CD4-positive, alpha-beta T cell treated with Interleukin-1 beta for 1 hour (primary cell): ENCODE results near the gene ARL3.
"Not testable (repeated sequence)": the region's sequence is repeated elsewhere in the genome, so short reads cannot be mapped to it uniquely, and the experiment has no call there.

ENCODE experiments used
- DNase-seq, 2 donors: peaks; one replicate each; pipeline ENCODE4 v3.0.0-alpha.2; 2020 to 2022

The ARL3 gene

DNA sequence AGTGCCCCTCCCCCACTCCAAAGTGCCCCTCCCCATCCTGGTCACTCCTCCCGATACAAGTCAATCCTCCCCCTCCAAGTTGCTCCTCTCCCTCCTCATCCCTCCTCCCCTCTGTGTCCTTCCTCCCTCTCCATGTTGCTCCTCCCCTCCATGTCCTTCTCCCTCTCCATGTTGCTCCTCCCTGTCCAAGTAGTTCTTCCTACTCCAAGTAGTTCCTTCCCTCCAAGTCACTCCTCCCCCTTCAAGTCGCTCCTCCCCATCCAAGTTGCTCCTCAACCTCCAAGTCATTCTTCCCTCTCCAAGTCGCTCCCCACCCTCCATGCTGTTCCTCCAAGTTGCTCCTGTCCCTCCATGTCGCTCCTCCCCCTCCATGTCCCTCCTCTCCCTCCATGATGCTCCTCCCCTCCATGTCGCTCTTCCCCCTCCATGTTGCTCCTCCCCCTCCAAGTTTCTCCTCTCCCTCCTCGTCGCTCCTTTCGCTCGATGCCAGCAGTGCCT is 20.9 kb upstream of the ARL3 start:
- no peak for DNase-seq

DNA sequence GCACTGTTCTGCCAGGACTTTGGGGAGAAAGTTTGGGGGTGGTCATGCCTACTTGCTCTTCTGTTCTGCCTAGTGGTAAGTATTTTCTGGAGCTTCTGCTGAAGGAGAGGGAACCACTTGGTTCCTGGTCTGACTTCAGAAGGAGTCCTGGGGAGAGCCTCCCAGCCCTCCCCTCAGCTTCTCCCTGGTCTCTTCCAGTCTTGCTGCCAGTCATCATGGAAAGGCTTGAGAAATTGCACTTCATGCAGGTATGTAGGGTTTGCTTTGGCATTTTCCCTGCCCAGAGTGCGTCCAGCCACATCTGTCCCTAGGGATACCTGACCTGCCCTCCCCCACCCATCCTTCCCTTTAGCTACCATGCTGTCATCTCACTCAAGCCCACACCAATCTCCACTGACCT is 18.5 kb upstream of the ARL3 start:
- DNase-seq = no peak

DNA sequence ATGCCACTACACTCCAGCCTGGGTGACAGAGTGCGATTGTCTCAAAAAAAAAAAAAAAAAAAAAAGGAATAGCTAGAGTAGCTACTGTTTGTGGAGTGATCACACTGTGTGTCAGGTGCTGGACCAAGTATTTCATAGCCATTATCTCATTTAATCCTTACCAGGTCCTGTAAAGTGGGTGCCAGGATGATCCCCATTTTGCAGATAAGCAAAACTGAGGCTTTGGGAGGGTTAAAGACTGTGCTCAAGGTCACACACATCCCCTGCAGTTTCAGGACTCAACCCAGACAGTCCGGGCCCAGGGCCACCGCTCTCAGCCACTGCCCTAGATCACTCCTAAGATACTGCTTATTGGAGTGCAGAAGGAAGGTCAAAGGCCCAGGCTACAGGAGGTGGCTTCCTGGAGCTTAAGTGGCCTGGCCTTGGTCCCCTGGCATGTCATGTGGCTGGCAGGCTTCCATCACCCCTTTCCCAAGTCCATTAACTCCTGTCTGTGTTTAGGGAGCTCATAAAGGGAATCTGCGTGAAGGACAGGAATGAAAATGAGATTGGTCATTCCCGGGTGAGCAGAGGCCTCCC is 17.1 kb upstream of the ARL3 start:
- no peak for DNase-seq

DNA sequence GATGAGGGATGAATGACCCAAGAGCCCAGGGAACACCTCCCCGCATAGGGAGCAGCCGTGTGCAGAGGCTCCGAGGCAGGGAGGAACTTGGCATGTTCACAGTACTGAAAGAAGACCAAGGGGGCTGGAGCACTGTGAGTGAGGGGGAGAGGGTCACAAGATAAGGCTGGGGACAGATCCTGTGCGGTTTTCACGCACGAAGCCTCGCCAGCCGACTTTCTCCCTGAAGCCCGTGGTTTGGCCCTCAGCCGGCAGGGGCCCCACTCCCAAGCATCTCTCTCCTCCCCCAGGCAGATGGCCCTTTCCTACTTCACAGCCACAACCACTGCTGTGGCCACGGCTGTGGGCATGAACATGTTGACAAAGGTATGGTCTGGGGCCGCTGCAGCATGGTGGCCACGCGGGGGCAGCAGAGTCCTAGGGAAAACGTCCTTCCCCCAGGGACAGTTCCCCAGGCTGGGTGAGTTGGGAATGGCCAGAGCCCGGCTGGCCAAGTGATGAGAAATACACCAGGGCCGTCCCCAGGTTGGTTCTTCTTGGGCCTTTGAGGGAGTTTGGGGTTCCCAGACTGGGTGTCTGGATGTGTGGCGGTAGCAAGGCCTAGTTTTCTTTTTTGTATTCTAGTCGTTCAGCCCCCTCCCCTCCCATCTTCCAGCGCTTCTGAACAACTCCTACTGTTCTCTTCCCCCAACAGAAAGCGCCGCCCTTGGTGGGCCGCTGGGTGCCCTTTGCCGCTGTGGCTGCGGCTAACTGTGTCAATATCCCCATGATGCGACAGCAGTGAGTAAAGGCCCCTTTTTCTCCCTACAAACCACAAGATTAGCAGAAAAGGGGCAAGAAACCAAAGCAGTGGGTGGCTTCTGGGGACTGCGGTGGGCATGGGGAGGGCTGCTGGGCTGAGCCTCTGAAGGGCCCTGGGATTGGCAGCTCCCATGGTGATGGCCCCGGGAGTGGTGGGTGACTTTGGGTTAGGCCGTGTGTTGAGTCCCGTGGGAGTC is 15.1 kb upstream of the ARL3 start:
- peak; percentile 52 to 63 for DNase-seq

DNA sequence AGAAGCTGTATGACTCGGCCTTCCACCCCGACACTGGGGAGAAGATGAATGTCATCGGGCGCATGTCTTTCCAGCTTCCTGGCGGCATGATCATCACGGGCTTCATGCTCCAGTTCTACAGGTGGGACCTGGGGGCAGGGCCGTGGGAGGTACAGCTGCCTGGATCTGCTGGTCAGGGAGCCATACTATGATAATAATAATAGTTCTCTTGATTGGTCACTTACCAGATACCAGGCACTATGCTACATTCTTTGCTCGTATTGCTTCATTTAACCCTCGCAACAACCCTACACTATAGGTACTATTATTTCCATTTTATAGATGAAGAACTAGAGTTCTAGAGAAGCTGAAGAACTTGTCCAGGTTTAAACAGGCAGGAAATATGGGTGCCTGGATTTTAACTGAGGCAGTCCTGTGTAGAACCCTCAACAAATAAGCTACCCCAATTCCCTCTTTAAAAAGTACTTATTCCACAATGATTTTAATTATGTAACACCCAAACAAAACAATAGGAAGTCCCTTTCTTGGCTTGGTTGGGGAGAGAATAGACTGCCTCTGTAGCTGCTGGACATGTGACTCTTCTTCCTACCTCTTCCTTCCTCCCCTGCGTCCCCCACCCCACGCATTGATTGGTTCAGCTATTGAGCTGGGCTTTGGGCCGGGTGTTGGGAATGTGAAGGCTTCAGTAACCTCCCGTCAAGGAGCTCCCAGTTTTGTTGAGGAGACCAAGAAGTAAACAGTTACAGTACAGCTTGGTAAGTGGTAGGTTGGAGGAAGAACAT is 13.0 kb upstream of the ARL3 start:
- no peak for DNase-seq

DNA sequence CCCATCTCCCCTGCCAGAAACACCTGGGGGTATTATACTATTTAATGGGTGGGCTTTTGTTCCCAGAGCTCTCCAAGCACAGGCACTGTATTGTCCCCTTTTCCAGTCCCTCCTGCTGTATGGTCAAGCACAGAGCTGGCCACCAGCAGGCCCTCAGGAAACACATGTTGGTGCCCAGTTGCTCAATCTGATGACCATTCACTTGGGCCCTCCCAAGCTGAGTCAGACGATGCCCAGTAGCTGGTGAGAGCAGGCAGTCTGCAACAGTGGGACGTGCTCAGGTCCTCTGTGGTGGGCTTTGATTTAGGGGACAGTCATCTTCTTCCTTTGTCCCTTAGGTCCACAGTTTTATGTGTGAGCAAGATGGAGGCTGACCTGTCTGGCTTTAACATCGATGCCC is 12.1 kb upstream of the ARL3 start:
- DNase-seq = no peak

DNA sequence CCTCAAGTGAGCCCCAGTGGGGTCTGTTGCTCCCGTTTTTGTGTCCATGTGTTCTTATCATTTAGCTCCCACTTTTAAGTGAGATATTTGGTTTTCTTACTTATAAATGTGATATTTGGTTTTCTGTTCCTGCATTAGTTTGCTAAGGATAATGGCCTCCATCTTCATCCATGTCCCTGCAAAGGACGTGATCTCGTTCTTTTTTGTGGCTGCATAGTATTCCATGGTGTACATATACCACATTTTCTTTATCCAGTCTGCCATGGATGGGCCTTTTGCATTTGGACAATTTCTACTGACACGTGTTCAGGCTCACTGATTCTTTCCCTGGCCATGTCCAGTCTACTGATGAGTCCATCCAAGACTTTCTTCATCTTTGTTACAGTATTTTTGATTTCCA is 9.8 kb upstream of the ARL3 start:
- no peak for DNase-seq

DNA sequence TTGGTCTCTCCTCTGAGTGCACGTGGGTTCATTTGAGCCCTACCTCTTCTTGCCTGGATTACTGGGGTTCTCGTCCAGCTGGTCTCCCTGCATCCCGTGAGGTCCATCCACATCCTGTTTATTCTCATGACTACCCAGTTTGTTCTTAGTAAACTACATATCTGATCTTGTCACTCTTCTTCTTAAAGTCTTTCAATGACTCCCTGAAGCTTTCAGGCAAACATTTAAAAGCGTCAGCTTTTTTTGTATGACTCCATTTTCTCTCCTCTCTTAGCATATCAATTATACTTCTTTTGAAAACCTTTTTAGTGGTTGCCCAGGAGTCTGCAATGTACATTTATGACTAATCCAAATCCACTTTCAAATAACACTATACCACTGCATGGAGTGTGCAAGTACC is 7.8 kb upstream of the ARL3 start:
- no peak for DNase-seq

DNA sequence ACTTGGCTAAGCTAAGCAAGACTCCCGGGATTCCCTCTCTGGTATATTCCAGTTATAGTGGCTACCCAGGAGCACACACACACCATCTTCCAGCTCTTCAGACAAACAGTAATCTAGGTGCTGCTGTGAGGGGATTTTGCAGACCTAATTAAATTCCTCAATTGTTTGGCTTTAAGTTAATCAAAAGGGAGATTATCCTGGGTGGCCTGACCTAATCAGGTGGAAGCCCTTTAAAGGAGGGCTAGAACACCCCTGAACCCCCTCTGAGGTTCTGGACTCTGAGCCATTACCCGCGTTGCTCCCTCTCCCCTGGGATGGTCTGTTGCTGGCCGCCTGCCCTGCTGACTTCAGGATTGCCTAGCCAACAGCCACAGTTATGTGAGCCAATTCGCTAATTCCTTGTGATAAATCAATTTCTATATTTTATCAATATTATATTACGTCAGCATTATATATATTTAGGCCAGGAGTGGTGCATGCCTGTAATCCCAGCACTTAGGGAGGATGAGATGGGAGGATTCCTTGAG is 6.6 kb upstream of the ARL3 start:
- DNase-seq = no peak

DNA sequence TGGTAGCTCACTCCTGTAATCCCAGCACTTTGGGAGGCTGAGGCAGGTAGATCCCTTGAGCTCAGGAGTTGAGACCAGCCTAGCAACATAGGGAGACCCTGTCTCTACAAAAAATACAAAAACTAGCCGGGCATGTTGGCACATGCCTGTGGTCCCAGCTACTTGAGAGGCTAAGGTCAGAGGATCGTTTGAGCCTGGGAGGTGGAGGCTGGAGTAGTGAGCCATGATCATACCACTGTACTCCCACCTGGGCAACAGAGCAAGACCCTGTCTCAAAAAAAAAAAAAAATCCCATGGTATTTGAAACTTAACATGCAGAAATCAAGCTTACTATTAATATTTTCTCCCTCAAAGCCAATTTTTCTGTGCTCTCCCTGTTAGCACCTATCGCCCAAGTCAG is 6.1 kb upstream of the ARL3 start:
- DNase-seq = no peak

DNA sequence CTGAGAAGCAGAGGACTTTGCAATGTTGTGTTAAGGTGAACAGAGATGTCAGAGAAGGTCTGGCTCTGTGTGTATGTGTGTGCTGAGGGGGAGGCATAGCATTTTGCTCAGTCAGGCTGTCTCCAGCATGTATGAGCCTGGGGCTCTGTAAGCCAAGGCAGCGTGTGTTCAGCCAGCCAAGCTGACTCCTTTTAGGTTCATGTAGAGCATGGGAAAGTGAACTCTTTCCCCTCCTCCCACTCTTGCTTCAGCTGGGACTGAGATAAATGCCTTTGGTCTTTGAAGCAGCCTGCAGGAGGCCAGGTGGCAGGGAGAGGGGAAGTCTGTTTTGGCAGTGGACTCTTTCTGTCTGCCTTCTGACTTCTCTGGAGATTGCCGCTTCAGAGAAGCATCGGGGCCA is 4.0 kb upstream of the ARL3 start:
- no peak for DNase-seq

DNA sequence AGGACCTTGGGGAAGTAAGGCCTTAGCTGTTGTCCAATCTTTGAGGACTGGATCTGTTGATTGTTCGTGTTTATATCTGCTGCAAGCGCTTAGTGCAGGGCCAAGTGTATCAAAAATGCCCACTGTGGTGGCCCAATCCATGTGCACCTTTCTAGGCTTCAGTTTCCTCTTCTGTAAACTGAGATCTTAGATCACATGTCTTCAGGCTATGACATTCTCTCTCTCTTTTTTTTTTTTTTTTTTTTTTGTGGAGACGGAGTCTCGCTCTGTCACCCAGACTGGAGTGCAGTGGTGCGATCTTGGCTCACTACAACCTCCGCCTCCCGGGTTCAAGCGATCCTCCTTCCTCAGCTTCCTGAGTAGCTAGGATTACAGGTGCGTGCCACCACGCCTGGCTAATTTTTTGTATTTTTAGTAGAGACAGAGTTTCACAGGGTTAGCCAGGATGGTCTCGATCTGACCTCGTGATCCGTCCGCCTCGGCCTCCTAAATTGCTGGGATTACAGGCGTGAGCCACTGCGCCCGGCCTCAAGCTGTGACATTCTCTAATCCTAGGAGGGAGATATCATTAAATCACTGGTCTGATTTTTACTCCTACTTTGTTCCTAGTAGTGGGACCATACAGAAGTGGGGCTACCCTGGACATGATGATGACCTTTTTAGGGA is 2.8 kb upstream of the ARL3 start:
- DNase-seq = not testable (repeated sequence)

DNA sequence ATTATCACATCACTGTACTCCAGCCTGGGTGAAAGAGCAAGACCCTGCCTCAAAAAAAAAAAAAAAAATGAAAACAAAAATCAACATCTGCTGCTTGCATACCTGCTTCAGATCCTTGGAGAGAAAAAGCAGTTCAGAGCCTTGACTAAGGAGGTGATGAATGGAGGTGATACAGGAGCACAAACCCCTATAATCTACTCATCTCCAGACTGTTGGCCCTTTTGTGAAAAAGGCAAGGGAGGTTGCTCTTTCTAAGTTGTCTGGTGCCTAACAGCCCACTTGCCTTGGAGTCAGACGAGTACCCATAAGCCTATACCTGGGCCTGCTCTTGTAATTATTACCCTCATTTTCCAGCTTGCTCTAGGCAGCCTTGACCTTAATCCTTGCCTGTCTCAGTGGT is 1.7 kb upstream of the ARL3 start:
- DNase-seq = no peak

DNA sequence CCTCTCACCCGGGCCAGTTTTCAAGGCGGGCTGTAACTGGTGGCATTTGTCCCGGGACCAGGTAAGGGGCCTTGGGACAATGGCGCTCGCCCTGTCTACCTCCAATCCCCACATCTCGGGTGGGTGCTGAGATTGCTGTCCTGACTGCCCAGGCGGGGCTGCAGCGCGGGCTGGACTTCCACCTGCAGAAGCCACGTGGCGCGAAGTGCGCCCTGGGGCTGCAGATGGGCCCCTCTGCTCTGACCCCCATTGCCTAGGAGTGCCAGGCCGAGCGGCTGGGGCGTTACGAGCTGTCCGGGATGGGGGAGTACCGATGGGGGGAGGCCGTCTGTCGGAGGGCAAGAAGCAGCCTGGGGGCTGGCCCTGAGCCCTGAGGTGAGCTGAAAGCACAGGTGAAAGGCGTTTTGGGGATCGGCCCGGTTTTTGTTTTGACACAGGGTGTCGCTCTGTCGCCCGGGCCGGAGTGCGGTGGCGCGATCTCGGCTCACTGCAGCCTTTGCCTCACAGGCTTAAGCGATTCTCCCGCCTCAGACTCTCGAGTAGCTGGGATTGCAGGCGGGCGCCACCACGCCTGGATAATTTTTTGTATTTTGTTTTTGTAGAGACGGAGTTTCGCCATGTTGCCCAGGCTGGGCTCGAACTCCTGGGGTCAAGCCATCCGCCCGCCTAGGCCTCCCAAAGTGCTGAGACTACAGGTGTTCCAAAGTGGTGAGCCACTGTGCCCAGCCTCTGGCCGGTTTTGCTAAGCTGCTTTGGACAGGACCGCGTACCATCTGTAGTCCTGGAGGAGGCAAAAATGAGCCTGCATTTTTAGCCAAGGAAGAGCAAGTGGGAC is 641 bp upstream of the ARL3 start, which contains the start of gene SFXN2:
TSS of gene SFXN2 (plus strand) at position 16 of the 835 bp plus-strand sequence. CDS start 12,001 bp downstream, outside the sequence.
- DNase-seq = peak; percentile 36 to 44

DNA sequence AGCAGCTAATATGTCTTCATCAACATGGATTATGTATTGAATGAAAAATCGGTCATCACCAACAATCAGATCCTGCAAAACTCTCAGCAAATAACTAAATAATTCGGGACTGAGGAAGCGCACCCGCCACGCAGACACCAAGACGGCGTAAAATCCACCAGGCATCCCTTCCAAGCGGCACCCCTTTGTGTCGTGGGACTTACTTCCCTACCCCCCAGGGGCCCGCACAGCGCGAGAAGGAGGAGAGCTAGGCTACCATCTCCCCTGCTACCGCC is 721 bp downstream of the ARL3 start:
- DNase-seq = no peak

DNA sequence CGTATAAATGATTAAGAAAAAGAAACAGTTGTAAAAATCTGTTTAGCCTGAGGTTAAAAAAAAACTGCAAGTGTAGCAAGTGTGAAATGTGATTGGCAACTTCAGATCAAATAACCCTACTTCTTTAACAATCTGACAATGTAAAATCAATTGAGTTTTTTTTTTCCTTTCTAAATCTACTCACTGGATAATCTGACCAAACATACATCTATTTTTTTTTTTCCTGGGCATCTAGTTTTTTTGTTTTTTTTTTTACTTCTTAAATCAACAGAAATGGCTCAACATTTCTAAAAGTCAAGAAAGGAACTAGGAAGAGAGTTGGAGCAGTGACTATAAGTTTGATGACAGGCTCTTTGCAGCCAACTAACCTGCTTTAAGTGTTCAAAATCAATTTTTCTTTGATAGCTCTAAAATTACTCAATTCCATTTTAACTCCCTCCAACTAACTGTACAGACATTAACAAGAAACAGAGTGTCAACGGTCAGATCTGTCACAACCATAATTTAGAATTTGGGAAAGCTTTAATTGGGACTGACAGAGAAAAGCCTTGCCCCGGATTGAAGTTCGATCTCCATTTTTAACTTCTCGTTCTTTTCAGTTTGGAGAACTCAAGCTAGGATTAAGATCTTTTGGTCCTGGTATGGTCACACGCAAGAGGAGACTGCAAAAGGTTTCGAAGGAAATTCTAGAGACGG is 1.2 kb downstream of the ARL3 start:
- DNase-seq = no peak

DNA sequence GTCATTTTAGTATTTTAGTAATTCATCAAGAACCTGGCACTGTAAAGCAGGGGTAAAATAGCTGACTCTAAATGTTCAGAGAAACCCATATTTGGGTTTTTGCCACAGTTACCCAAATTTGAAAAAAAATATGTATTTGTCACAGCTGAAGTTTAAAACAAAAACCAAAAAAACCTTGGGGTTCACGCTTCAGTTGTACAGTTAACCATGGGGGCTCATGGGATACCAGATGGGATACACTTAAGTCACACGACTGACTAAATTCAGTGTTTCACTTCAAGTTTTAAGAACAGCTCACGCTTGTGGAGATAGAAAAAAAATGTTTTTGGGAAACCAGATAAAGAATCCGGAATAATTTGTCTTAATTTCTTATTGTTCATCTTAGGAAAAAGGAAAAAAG is 2.1 kb downstream of the ARL3 start:
- no peak for DNase-seq

DNA sequence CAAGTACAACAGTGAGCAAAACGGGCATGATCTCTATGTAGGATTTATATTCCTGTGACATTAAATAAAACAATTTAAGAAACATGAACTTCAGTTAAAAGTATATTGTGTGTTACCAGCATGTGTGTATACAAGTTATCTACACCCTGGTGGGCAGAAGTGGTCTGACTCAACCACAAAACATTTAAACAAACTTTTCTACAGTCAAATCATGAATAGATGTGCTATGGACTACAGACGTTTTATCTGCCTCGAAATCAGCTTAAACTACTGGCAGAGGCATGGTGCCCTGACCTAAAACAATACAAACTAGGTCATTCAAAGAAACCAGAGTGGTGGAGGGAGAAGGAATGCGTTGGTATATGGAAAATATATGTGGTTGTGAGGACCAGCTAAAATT is 3.6 kb downstream of the ARL3 start:
- DNase-seq = no peak

DNA sequence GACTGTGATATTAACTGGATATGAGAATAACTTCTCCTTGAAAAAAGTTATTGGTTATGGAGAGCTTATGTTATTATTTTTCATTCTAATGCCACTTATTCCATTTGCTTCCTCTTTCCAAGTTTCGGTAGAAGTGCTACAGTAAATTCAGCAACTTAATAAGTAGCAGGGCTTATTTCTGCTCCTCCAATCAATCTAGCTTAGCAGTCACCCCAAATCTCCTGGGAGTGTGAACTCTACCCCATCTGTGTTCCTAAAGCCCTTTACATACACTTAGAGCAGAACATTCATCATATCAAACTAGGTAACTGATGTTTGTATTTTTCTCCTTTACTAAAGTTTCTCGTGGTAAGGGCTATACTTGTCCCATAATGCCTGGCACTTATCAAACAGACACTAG is 8.7 kb downstream of the ARL3 start:
- no peak for DNase-seq

DNA sequence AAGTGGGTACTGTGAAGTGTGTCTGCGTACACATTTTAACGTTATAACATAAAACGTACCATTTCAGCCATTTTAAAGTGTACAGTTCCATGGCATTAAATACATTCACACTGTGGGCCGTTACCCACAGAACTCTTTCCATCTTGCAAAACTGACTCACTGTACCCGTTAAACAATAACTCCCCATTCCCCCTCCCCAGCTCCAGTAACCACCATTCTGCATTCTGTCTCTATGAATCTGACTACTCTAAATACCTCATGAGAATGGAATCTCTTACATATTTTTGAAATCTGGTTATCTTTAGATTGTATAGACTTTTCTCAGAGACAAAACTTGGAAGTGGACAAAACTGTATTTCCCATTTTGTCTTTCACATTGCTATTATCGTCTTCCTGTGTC is 9.3 kb downstream of the ARL3 start:
- no peak for DNase-seq

DNA sequence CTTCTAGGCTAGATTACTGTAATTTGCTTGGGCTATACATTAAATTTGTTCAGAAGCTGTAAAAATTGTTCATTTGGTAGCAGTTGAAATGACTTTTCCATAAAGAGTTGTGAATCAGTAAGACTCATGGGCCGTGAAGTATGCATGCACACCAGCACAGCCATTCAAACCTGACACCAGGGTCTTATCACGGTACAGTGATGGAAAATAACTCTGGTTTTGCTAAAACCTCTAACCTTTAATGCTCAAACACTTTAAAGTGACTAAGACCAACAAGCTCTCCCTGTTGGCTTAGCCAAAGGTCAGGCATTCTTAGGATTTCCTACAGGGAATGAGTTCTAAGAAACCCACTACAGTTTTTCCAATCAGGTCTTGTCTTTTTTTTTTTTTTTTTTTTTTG is 11.5 kb downstream of the ARL3 start:
- no peak for DNase-seq
